ENCODE data around the gene SACM1L.
"Not testable (repeated sequence)": the region's sequence is repeated elsewhere in the genome, so short reads cannot be mapped to it uniquely, and the experiment has no call there.

The SACM1L gene

DNA sequence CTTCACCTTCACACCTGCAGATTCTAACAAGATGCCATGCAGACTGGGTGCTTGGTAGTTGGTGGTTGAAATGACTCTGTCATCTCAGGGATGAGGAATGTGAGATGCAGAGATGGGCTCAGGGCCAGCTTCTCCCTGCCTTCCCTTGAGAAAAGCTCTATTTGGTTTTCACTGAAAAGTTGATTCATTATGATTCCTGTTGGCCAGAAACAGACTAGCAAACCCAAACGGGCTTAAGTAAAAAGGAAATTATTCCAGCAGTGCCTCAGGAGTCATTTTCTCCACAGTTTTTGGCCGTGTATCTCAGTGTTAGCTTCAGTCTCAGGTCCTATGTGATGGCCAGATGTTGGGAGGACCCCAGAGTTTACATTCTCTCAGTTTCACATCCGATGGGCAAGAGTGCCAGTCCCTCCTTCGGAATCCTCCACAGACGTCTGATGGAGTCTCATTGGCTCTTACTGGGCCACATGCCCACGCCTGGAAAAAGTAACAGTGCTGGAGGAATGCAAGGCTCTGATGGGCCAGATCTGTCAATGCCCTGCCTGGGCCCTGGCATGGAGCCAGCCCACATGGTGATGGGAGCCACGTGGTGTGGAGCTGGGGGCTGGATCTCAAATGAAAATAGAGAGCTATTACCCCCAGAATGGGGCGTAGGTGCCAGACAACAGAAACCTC lies 22.3 kb upstream of the SACM1L start:
- no peak for DNase-seq (ENCODE audit: low spot score)

DNA sequence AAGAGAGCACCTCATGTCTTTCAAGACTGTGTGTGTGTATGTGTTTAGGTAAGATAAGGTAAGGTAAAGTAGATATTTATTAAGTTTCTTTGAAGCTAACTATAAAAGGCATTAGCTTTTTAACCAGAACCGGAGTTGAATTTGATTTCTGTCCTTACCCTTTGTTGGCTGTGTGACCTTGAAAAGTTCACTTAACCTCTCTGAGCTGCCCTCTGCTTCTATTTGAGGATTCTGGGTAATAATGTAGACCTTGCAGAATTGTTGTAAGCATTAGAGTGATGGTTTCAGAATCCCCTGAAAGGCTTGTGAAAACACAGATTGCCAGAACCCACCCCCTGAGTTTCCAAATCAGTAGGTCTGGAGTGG lies 21.6 kb upstream of the SACM1L start:
- no peak for DNase-seq (ENCODE audit: low spot score)

DNA sequence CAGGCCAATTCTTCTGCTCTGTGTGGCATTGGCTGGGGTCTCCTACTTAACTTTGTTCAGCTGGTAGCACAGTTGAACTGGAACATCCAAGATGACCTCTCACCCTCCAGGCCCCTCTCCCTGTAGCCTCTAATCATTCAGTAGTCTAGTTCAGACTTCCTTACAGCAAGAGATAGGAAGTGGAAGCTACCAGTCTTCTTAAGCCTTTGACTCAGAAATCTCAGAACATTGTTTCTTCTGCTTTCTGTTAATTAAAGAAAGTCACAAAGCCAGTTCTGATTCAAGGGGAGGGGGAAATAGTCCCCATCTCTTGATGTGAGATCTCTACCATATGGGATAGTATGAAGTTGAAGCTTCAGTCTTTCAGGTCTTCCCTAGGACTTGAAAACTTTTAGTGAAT lies 18.8 kb upstream of the SACM1L start:
- no peak for DNase-seq (ENCODE audit: low spot score)

DNA sequence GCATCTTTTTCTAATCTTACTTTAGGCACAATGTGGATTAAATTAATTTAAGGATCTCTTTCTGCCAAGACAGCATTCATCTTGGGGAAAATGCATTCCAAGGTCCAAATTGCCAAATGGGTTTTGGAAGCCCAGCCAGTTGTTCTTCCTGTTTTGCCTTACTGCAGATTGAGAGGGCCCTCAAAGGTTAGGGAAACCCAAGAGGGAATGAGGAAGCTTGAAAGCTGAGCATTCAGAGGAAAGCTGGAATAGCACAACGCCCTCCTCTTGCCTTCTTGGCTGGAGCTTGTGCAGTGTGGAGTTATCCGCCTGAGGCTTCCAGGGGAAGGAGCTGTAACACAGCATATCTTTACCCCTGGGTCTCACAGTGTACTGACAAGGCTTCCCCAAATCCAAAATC lies 18.2 kb upstream of the SACM1L start:
- no peak for DNase-seq (ENCODE audit: low spot score)

DNA sequence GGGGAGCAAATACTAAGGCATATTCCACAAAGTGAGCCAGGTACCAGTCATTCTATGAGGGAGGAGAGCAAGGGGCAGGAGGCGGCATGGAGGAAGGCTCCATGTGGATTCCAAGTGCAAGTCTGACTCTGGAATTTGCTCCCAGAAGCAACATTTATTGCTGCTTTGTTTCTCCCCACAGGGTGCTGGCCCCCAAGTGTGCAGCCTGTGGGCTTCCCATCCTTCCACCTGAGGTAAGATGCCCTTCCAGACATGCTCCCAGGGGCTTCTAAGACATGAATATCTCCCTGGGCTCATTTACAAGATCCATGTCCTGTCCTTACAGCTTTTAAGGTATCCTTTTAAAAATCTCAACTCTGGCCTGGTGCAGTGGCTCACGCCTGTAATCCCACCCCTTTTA lies 15.9 kb upstream of the SACM1L start:
- no peak for DNase-seq (ENCODE audit: low spot score)

DNA sequence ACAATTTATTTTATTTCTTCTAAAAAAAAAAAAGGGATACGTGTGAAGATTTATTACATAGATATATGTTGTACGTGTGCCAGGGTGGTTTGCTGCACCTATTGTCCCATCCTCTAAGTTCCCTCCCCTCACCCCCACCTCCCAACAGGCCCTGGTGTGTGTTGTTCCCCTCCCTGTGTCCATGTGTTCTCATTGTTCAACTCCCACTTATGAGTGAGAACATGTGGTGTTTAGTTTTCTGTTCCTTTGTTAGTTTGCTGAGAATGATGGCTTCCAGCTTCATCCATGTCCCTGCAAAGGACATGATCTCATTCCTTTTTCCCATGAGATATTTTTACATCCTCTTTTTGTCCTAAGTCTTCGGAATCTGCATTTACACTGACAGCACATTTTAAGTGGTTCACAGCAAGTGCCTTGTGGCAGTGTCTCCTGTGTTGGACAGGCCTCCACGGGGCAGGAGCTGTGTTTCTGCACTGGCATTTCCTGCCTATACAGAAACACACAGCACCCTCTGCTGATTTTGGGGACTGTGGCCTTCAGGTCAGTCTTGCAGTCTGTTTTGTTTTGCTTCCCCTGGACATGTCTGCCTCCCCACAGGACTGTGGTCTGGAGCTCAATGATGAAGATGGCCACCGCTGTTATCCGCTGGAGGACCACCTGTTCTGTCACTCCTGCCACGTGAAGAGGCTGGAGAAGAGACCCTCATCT lies 12.7 kb upstream of the SACM1L start:
- no peak for DNase-seq (ENCODE audit: low spot score)

DNA sequence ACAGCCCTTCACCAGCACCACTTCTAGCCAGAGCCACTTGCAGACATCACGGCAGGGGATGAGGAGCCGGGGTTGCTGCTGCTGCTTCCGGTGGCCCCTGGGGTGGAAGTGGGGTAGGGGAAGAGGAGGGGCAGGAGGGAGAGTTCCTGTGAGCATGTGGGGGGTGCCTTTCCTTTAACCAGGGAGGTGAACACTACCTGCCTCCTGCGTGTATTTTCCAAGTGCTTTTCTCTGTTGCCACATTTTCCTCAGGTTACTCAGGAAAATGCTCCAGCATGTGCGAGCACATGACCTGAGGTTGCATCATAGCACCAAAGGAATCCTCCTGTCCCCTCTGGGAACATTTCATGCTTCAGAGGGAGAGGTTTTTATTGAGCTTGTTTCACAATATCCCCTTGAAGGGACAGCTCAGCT lies 12.2 kb upstream of the SACM1L start:
- DNase-seq (ENCODE audit: low spot score) = no peak

DNA sequence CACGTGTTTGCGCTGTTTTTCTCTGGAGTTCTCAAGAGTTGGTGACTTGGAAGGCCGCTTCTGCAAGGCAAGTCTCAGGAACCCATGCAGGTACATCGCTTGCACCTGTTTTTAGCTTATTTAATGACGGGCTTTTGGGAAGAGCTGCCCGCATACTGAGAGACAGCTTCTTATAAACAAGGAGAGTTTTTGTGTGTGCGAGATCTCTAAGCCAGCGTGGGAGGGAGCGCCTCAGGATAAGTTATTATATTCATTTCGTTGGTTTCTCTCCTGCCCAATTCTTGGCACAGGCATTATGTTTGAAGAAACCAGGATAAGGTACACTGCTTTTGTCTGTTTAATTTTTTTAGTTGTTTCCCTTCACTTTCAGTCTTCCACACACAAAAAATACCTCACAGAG lies 11.4 kb upstream of the SACM1L start:
- DNase-seq (ENCODE audit: low spot score) = no peak

DNA sequence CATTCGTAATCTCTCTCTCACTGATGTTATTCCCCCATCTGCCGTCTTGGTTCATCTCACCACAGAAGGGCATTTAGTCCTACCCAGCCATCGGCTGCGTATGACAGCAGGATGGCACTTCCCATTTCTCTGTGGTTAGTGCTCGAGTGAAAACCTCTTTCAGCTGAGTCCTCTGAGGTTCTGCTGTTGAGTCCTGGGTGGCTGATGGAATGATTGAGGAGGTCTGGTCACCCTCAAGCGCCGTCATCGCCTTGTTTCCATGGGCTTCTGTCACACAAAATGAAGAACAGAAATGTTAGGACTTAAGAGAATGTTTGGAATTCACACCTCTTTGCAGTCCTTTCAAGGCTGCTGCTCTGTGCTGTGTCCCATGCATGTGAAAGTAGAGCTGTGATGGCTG lies 9.4 kb upstream of the SACM1L start:
- no peak for DNase-seq (ENCODE audit: low spot score)

DNA sequence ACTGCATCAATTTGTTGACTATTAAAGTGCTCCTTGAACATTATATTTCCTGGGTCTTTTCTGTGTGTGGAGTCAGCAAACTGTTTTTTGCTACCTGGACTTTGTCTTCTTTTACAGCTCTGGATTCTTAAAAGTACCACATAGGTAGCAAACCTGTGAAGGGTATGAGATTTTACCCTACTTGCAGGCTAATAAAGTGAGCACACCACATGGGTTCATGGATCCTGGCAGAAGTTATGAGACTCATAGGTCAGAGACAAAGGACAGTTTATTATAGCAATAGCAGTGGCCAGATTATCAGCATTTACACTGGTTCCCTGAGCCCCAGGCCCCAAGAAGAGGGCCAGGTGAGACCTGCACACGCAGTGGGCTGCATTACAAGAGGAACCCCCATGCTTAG lies 8.0 kb upstream of the SACM1L start:
- no peak for DNase-seq (ENCODE audit: low spot score)

DNA sequence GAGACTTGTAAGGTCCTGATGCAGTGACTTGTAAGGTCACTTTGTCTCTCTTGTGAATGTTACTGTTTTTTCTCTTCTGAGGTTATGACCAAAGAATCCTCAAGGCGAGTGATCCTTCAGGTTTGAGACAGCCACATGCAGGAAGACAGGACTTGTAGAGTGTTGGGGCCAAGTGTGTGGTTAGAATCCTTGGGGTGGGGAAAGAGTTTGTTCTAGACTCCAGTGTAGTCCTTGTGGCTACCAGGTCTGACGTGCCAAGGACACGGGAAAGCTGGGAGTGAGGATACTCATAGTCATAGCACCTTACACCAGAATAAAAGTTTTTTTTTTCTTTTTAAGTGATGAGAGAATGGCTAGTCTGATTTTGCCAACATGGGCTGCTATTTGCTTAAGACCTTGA lies 7.3 kb upstream of the SACM1L start:
- no peak for DNase-seq (ENCODE audit: low spot score)

DNA sequence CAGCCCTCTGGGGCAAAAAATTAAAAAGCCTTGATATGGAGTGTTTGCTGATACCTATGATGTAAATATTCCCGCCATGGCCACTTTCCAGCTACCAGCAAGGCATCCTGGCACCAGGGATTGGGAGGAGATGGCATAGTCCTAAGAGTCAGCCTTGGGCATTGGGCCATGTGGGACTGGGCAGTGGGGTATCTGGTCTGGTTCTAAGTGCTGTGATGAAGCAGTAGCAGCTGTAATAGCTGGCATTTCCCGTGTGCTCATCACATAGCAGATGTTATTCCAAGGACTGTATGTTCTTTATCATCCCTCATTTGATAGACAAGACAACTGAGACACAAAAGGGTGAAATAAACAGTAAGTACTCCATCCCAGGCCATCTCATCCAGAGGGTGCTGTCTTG lies 6.9 kb upstream of the SACM1L start:
- DNase-seq (ENCODE audit: low spot score) = no peak

DNA sequence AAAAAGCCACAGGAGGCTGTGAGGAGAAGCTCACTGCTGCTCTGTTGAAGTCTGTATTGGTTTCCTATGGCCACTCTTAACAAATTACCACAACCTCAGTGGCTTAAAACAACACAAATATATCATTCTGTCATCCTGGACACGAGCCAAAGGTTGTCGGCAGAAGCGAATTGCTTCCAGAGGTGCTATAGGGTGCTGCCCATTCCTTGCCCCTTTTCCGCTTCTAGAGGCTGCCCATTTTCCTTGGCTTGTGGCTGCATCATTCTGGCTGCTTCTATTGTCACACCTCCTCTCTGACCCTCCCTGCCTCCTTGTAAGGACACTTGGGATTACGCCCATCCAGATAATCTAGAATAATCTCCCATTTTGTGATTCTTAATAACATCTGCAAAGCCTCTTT lies 6.4 kb upstream of the SACM1L start:
- no peak for DNase-seq (ENCODE audit: low spot score)

DNA sequence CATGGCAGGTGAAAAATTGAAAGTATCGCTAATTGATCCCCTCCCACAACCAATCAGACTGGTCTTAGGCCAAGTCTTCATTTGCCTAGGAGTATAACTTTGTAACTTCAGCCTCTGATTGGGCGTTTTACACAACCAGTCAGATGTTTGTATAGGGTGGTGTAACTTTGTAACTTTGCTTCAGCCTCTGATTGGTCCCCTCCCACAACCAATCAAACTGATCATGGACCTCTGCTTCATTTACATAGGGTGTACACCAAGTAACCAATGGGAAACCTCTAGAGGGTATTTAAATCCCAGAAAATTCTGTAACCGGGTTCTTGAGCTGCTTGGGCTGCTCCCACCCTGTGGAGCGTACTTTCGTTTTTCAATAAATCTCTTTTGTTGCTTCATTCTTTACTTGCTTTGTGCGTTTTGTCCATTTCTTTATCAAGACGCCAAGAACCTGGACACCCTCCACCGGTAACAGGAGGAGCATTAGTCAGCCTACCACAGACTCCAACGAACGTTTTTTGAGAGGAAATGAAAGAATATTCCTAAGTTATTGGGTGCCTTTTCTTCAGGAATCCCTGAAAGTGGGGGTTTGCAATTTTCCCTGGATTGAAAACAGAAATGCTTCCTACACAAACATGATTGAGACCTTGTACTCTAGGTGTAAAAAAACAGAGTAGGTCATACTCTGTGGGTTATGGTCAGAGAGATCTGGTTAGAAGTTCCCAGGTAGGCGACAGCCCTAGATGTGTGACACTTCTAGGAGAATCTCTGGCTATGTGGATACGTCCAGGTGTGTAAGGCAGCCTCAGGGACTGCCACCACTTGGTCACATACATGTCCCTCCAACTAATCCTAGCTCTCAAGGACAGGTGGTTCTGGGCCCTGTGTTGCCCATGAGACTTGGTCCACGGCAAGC lies 5.5 kb upstream of the SACM1L start:
- no peak for DNase-seq (ENCODE audit: low spot score)

DNA sequence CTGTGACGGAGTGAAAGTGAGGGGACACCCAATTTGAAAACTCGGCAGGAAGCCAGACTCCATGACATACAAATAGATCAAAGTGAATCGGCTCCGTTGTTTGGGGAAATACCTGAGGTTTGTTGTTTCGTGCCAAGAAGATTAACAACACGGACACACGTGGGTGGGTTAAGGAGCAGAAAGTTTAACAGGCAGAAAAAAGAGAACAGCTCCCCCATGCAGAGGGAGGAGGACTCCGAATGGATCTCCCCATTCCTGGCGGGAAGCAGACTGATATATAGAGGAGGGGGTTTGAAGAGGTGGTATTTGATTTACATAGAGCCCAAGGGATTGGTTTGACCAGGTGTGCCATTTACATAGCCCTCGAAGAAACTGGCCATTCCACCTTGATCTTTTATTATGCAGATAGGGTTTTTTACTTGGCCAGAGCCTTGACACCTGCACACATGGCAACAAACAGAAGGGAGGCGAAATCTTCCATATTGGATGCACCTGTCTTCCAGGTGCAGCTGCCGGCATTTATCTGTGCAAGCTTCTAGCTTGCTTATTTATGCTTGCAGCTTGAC lies 4.8 kb upstream of the SACM1L start:
- no peak for DNase-seq (ENCODE audit: low spot score)

DNA sequence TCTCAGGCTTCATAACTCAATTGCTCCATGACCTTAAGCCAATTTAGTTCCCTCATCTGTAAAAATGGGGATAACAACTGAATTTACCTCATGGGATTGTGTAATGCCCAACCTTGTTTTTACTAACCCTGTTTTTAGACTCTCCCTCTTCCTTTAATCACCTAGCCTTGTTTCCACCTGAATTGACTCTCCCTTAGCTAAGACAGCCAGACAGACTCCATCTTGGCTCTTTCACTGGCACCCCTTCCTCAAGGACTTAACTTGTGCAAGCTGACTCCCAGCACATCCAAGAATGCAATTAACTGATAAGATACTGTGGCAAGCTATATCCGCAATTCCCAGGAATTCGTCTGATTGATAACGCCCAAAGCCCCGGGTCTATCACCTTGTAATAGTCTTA lies 3.5 kb upstream of the SACM1L start:
- DNase-seq (ENCODE audit: low spot score) = not testable (repeated sequence)

DNA sequence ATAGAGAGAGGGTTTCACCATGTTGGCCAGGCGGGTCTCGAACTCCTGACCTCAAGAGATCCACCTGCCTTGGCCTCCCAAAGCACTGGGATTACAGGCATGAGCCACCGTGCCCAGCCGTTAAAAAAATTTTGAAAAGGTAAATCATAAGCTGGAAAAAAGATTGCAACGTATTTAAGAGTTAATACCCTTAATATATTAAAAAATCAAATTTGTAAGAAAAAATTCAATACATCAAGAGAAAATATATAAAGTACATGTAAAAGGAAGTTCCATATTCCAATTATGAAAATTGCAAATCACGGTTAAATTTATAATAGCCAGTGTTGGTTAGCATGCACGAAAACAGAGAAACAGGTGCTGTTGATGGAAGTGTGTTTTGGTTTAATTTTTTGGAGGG lies 2.3 kb upstream of the SACM1L start:
- no peak for DNase-seq (ENCODE audit: low spot score)

DNA sequence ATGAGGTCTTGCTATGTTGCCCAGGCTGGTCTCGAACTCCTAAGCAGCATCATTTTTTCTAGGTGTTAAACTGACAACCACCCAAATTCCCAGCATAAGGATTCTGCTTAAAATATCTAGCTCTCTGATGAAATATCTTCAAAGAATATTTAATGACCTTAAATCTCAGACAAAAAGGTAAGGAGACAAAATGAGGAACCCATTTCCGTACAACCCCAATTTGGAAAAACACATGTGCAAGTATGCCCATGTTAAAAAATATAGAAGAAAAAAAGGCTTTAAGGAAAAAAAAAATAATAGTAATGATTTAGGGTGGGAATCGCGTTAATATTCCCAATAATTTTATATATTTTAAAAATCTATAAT lies 1.4 kb upstream of the SACM1L start:
- peak; percentile 13 for DNase-seq (ENCODE audit: low spot score)

DNA sequence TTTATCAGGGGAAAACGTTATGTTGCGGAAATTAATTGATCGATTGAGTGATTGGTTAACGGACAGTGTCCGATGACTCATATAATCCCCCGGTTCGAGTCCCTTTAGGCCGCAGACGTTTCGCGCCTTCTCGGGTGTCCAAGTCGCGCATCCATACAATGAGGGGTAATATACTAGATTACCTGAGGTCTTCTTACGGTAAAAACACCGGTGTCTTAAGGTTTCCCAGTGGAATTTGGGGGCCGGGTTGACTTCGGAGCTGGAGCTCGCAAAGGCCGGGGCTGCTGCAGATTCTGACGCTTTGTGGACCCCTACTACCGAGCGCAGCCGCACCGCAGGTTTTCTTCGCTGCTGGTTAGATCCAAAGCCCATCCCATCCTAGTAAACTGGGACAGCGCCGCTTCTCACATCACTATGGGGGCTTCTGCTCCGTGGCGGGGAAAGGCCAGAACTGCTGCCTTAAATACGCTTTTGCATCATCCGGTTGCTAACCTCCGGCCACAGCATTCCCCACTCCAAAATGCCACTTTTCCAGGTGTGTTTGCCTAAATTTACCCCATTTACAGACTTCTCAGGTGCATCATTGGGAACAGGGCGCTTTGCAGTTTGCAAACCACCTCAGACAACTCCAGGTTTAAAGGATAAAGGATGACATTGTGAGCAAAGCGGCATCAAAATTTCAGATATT lies 858 bp upstream of the SACM1L start:
- peak; percentile 81 for DNase-seq (ENCODE audit: low spot score)

DNA sequence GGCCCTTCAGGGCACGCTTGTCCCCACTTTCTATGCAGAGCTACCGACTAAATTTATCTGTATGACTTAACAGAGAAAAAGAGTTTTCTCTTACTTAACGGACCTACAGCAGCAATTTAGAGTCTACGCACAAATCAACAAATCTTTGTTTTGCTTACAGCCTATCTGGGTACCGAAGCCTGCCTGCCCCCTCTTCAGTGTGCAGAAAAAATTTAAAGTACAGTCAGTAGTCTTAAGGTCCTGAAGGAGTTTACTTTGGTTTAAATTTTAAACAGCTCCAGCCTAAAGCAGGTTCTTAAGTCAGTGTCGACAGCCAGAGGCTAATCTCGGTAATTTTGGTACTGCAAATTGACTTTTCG lies 570 bp downstream of the SACM1L start:
- no peak for DNase-seq (ENCODE audit: low spot score)

DNA sequence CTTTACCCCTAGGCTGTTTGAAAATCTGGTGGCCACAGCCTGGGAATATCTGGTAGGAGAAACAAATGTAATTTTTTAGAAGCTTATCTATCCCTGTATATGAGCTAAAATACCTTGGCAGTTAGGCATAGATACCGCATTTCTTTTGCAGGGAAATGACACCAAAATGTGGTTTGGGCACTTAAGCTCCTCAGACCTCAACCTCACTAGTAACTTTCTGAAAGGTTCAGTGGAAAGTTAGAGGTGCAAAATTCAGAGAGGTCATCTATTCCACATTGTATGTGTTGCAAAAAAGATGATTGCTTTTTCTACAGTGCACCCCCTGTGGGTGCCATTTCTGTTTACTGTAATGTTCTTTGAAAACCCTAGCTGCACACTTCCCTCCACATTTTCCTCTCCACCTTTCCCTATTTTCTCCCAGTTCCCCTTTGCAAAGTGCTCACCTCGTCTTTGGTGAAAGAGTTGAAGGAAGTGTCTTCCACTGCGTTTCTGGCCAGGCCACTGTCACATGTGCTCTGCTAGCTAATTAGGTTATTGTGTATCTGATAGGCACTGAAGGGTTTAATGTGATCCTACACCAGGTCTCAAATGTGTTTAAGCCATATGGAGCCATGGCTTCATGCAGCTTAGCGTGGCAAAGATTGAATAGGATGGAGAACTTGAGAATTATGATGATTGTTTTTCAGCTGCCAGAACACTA lies 1.3 kb downstream of the SACM1L start:
- peak; percentile 89 for DNase-seq (ENCODE audit: low spot score)
